Endothelial cell of umbilical vein (primary cell): ENCODE measurements around the gene C16orf87. TPM values are rescaled to one million over a fixed set of nuclear protein-coding genes. Genes with fewer than 3 reads are reported as not detected.

Source experiments
- BruUV-seq: library from RNA; stranded (reverse); fragments of 400-500 nt; replicated peaks from 2 replicates; lab custom pipeline; 2021; lab: Mats Ljungman, UMichigan
- CTCF ChIA-PET: fragments of 300-600, 350-600 bp; sonication (Branson Sonifier 250); formaldehyde crosslinking; loops from one replicate; lab custom pipeline; 2021; ENCODE audit warnings: antibody characterized with exemption, inconsistent platforms; lab: Charles Lee
- POLR2A ChIA-PET: fragments of 300-600, 350-600 bp; sonication (Branson Sonifier 250); formaldehyde crosslinking; loops from one replicate; lab custom pipeline; 2021; ENCODE audit warnings: antibody characterized with exemption, inconsistent platforms; lab: Charles Lee
- DNase-seq: peaks from one replicate; pipeline ENCODE4 v3.0.0-alpha.2; 2011; ENCODE audit warnings: low read depth, low spot score
- FAIRE-seq: peaks from 2 replicates; lab custom pipeline; 2011; peaks lifted over from hg19 to GRCh38; lab: Jason Lieb, UNC
- H2AFZ ChIP-seq: 2 replicates; pipeline ENCODE4 v1.6.0; 2012; ENCODE audit warnings: low read depth, low read length, control low read depth, inconsistent platforms
- H3K27ac ChIP-seq: 2 replicates; pipeline ENCODE4 v1.5.1; 2011; ENCODE audit warnings: low read depth, mild to moderate bottlenecking, control low read depth, low read length, moderate library complexity; ENCODE audit not compliant: insufficient read depth
- H3K27me3 ChIP-seq, 2 experiments: 2 replicates each; pipeline versions ENCODE4 v1.6.0 to v1.6.1; 2011; ENCODE audit warnings: low read length in 2 of 2, mixed read lengths in 1 of 2; ENCODE audit not compliant: control insufficient read depth in 2 of 2, insufficient read depth in 2 of 2
- H3K36me3 ChIP-seq, 2 experiments: 2 replicates in 1 of 2; 3 replicates in 1 of 2; pipeline ENCODE4 v1.5.1; 2011; ENCODE audit warnings: low read length in 2 of 2, mild to moderate bottlenecking in 1 of 2, moderate library complexity in 1 of 2; ENCODE audit not compliant: control insufficient read depth in 2 of 2, insufficient read depth in 2 of 2; ENCODE audit errors: extremely low read depth in 1 of 2
- H3K4me1 ChIP-seq: 3 replicates; pipeline ENCODE4 v1.5.1; 2011; ENCODE audit warnings: mild to moderate bottlenecking, low read length; ENCODE audit not compliant: control insufficient read depth, insufficient read depth; ENCODE audit errors: extremely low read depth
- H3K4me2 ChIP-seq: 2 replicates; pipeline ENCODE4 v1.6.1; 2011; ENCODE audit warnings: low read length, control low read depth, mixed read lengths; ENCODE audit not compliant: insufficient read depth
- H3K4me3 ChIP-seq, 3 experiments: fragments of 200-600 bp in 1 of 3; sonication (generic), shearing (Covaris generic) in 1 of 3; replicated peaks in 1 of 3; 2 replicates each; pipeline ENCODE4 v1.5.1; 2011 to 2016; ENCODE audit warnings: control low read depth in 3 of 3, low read length in 3 of 3, mild to moderate bottlenecking in 2 of 3, inconsistent platforms in 1 of 3, low read depth in 1 of 3, moderate library complexity in 1 of 3; ENCODE audit not compliant: insufficient read depth in 1 of 3
- H3K79me2 ChIP-seq: 2 replicates; pipeline ENCODE4 v1.6.0; 2012; ENCODE audit warnings: low read length, inconsistent platforms; ENCODE audit not compliant: control insufficient read depth, insufficient read depth
- H3K9ac ChIP-seq: replicated peaks from 2 replicates; pipeline ENCODE3; 2011; ENCODE audit warnings: low read length, control low read depth; ENCODE audit not compliant: insufficient read depth; ENCODE audit errors: extremely low read depth
- H3K9me1 ChIP-seq: replicated peaks from 3 replicates; pipeline ENCODE4 v1.6.0; 2011; ENCODE audit warnings: mild to moderate bottlenecking, low read length; ENCODE audit not compliant: control insufficient read depth, insufficient read depth; ENCODE audit errors: extremely low read depth
- H3K9me3 ChIP-seq: replicated peaks from 2 replicates; pipeline ENCODE4 v1.5.1; 2012; ENCODE audit warnings: low read length, inconsistent platforms; ENCODE audit not compliant: control insufficient read depth, insufficient read depth
- H4K20me1 ChIP-seq: replicated peaks from 2 replicates; pipeline ENCODE3; 2011; ENCODE audit warnings: mild to moderate bottlenecking, low read length; ENCODE audit not compliant: control insufficient read depth, insufficient read depth; ENCODE audit errors: extremely low read depth
- EZH2 ChIP-seq: IDR thresholded peaks from 2 replicates; pipeline ENCODE4 v1.6.1; 2012; ENCODE audit warnings: borderline replicate concordance, low read depth, mild to moderate bottlenecking, moderate library complexity, low read length, inconsistent platforms; ENCODE audit not compliant: severe bottlenecking
- FOS ChIP-seq: IDR thresholded peaks from 2 replicates; pipeline ENCODE4 v1.6.1; 2011; ENCODE audit warnings: mild to moderate bottlenecking, low read length, moderate library complexity, borderline replicate concordance; ENCODE audit not compliant: insufficient read depth
- GATA2 ChIP-seq: IDR thresholded peaks from 2 replicates; pipeline ENCODE4 v1.7.0; 2011; ENCODE audit warnings: low read depth, mild to moderate bottlenecking, moderate library complexity, mixed read lengths, low read length; ENCODE audit not compliant: insufficient read length, insufficient read depth
- JUN ChIP-seq: IDR thresholded peaks from 2 replicates; pipeline ENCODE4 v1.6.1; 2011; ENCODE audit warnings: borderline replicate concordance, low read depth; ENCODE audit not compliant: insufficient read length, insufficient read depth
- MYC ChIP-seq: IDR thresholded peaks from one replicate; pipeline ENCODE4 v1.6.1; 2011; ENCODE audit warnings: mild to moderate bottlenecking, low read depth, low read length
- POLR2A ChIP-seq: IDR thresholded peaks from 2 replicates; pipeline ENCODE4 v1.6.1; 2012; ENCODE audit warnings: low read depth, mild to moderate bottlenecking, control low read depth, low read length
- POLR2AphosphoS5 ChIP-seq: IDR thresholded peaks from 2 replicates; pipeline ENCODE4 v1.6.1; 2012; ENCODE audit warnings: low read depth, mild to moderate bottlenecking, control low read depth, low read length, moderate library complexity; ENCODE audit not compliant: insufficient read depth
- dilution Hi-C: fragments of 300-500 bp; cut with MboI; formaldehyde crosslinking; loops from one replicate; pipeline ENCODE4 v1.15.0; 2019; ENCODE audit warnings: low sequenced_read_pairs; ENCODE audit not compliant: extremely low pct_ligation_motif_present
- intact Hi-C: fragments of 100-400 bp; cut with micrococcal nuclease; formaldehyde crosslinking; loops from one replicate; pipeline ENCODE4 v1.10.0; 2022
- polyA plus RNA-seq, 4 experiments: library from polyadenylated mRNA; depleted of rRNA in 3 of 4; stranded (reverse) in 3 of 4; unstranded in 1 of 4; fragments of >200 nt; gene quantifications; 2 replicates each; pipeline versions ENCODE4 v1.2.1 to v1.2.3, GENCODE V29; 2011 to 2012; ENCODE audit warnings: missing spikeins in 1 of 4
- total RNA-seq: library from RNA; stranded (reverse); gene quantifications from 2 replicates; pipeline ENCODE4 v1.2.3, GENCODE V29; 2021
- TF ChIP-seq, protein P1 (sequence below): IDR thresholded peaks from 2 replicates; pipeline ENCODE4 v1.6.1; 2011; ENCODE audit not compliant: insufficient read depth, insufficient read length
- TF ChIP-seq, protein P2 (sequence below), 2 donors: IDR thresholded peaks; 1 replicate in 1 of 2; 2 replicates in 1 of 2; pipeline ENCODE4 v1.5.1; 2011; ENCODE audit warnings: low read length in 2 of 2, mild to moderate bottlenecking in 2 of 2, moderate library complexity in 2 of 2, control low read depth in 1 of 2, inconsistent platforms in 1 of 2, low read depth in 1 of 2; ENCODE audit not compliant: insufficient read depth in 1 of 2; ENCODE audit errors: extremely low read depth in 1 of 2

C16orf87 gene
- total and polyA plus RNA-seq, 2 donors (not counting 3 experiments of a cell fraction or from before 2014, with no cell fraction given): 2.4 to 8.5 TPM

- no peak for TF ChIP-seq JUN
- TF ChIP-seq, protein P1, sequence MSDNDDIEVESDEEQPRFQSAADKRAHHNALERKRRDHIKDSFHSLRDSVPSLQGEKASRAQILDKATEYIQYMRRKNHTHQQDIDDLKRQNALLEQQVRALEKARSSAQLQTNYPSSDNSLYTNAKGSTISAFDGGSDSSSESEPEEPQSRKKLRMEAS: no peak
- TF ChIP-seq GATA2: no peak
- no peak for TF ChIP-seq EZH2
- TF ChIP-seq POLR2A: no peak
- TF ChIP-seq, protein P2, sequence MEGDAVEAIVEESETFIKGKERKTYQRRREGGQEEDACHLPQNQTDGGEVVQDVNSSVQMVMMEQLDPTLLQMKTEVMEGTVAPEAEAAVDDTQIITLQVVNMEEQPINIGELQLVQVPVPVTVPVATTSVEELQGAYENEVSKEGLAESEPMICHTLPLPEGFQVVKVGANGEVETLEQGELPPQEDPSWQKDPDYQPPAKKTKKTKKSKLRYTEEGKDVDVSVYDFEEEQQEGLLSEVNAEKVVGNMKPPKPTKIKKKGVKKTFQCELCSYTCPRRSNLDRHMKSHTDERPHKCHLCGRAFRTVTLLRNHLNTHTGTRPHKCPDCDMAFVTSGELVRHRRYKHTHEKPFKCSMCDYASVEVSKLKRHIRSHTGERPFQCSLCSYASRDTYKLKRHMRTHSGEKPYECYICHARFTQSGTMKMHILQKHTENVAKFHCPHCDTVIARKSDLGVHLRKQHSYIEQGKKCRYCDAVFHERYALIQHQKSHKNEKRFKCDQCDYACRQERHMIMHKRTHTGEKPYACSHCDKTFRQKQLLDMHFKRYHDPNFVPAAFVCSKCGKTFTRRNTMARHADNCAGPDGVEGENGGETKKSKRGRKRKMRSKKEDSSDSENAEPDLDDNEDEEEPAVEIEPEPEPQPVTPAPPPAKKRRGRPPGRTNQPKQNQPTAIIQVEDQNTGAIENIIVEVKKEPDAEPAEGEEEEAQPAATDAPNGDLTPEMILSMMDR (IDR thresholded peaks at IDR 0.05; ENCODE audit: extremely low read depth in 1 of 2, insufficient read depth in 1 of 2, low read depth in 1 of 2, low read length in 2 of 2): no peak
- no peak for TF ChIP-seq POLR2AphosphoS5
- TF ChIP-seq MYC: no peak
- no peak for TF ChIP-seq FOS
- H4K20me1 ChIP-seq: no peaks in the 10 kb centered on the region
- no peaks in the 10 kb centered on the region for H3K27me3 ChIP-seq
- no peak overlapping the region for H3K27ac ChIP-seq
- H3K9me1 ChIP-seq: no peaks in the 10 kb centered on the region
- no peak for FAIRE-seq
- ChIA-PET POLR2A (no interaction called here), CTCF (interaction anchor here (0.6 kb wide), 1 partner anchor 11 kb away, joined by 3 read pairs; no protein-coding TSS in a partner anchor)
- H3K4me1 ChIP-seq: peaks cover 4% of the 10 kb centered on the region
- BruUV-seq: no TSS peak
- dilution Hi-C loops: no loop called here
- H3K9me3 ChIP-seq: no peaks in the 10 kb centered on the region
- H2AFZ ChIP-seq: no peak overlapping the region
- no peaks in the 10 kb centered on the region for H3K79me2 ChIP-seq
- H3K36me3 ChIP-seq: no peaks in the 10 kb centered on the region
- no peak for DNase-seq
- no peak overlapping the region for H3K4me3 ChIP-seq
- intact Hi-C loops: no loop called here
- H3K4me2 ChIP-seq: no peak overlapping the region
- no peak overlapping the region for H3K9ac ChIP-seq
Measured at GRCh38 chr16:46866286-46866685, 35.3 kb upstream of the C16orf87 start.
